ENCODE measurements around the gene WDFY2.
"Not testable (repeated sequence)": the region's sequence is repeated elsewhere in the genome, so short reads cannot be mapped to it uniquely, and the experiment has no call there.

Gene WDFY2, protein sequence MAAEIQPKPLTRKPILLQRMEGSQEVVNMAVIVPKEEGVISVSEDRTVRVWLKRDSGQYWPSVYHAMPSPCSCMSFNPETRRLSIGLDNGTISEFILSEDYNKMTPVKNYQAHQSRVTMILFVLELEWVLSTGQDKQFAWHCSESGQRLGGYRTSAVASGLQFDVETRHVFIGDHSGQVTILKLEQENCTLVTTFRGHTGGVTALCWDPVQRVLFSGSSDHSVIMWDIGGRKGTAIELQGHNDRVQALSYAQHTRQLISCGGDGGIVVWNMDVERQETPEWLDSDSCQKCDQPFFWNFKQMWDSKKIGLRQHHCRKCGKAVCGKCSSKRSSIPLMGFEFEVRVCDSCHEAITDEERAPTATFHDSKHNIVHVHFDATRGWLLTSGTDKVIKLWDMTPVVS

GRCh38 chr13:51583875-51584730, at the start of gene WDFY2:
WDFY2 (plus strand) TSS chr13:51584462; CDS start chr13:51584688, 226 bp downstream.
- DNase-seq, result peak; percentile 99 to 100 (median 100)

- DNase-seq, result no peak
Observed at GRCh38 chr13:51538591-51539179, 45.6 kb upstream of the WDFY2 start.

DNA sequence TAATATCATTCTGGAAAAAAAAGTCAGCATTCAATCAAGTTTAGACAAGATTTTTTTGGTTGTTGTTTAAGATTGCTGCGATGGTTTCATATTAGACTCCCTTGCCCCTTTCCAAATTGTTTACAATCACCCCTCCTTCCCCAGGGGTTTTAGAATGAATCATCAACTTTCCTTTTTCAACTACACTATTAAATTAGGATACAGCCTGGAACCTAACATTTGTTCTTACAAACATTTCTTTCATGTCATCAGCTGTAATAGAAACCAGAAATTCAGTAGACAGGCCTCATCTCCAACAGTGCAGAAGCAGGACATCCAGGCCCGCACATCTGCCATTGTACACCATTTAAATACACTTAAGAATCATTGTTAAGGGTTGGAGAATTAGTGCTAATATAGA, 44.4 kb upstream of the WDFY2 start:
- DNase-seq, result no peak

DNA sequence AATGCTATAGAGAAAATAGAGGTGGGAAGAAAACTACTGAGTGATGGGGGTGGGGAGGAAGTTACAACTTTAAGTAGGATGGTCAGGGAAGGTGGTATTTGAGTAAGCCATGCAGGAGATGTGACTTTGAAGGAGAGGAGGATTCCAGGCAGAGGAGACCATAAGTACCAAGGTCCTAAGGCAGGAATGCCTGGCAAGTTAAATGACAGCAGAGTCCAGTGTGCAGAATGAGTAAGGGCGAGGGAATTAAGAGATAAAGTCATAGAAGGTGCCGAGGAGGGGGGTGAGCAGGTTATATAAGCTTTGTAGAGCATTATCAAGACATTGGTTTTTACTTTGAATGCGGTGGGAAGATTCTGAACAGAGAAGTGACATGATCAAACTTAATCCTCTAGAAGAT, 43.2 kb upstream of the WDFY2 start:
- DNase-seq, result no peak

DNA sequence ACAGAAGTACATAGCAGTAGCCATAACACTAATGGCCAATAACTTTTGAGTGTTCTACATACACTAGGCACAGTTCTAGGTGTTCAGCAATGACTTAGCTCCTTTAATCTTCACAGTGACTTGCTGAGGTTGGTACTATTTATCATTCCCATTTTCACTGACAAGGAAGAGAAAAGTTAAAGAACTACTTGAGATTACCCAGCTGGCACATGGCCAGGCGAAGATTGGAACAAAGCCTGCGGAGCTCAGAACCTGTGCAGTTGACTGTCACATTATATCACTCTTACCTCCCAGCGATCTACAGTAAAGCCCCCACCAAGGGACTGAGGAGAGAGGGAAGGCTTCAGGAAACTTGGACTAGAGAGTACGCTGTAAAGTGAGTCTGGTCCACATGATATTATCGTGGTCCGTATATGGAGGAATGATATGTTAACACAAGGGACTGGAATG, 42.4 kb upstream of the WDFY2 start:
- DNase-seq, result no peak

- DNase-seq, result no peak
Observed at GRCh38 chr13:51542346-51543242, 41.7 kb upstream of the WDFY2 start.

GRCh38 chr13:51545446-51545845, 38.8 kb upstream of the WDFY2 start:
- DNase-seq, result not testable (repeated sequence)

DNA sequence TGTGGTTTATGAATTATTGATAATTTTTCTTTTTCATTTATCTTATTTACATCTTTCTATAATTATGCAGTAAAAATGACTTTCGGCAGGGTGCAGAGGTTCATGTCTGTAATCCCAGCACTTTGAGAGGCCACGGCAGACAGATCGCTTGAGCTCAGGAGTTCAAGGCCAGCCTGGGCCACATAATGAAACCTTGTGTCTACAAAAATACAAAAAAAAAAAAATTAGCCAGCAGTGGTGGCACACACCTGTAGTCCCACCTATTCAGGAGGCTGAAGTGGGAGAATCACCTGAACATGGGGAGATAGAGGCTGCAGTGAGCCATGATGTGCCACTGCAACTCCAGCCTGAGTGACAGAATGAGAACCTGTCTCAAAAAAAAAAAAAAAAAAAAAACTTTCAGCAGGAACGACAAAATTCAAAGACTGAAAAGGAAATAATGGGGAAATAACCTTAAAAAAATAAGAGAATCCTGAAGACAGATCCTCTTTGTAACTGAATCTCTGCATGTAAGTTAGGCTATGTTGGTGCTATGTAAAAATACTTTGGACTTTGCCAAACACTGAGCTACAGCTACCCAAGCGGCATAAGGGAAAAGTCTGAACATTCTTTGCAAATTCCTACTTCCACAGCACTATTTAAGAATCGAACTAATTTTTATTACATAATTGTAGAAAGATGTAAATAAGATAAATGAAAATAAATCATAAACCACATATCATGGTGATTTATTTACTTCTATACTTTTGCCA, 36.7 kb upstream of the WDFY2 start:
- DNase-seq, result no peak

DNA sequence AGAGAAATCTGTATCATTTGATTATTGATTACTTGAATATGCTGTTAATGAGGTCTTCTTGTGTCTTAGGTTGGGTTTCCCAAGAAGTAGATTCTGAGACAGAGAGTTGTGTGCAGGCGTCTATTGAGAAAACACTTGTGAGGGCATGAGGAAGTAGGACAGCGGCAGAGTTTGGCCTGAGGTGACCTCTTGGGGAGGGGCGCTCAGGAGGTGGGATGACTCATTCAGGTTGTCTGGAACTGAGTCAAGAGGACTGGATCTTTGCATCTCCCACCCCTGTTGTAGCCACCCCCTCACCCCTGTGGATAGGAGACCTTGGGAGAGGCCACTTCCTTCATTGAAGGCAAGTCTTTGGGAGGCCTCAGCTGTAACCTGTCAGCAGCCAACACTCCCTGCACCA, 35.2 kb upstream of the WDFY2 start:
- no peak for DNase-seq

DNA sequence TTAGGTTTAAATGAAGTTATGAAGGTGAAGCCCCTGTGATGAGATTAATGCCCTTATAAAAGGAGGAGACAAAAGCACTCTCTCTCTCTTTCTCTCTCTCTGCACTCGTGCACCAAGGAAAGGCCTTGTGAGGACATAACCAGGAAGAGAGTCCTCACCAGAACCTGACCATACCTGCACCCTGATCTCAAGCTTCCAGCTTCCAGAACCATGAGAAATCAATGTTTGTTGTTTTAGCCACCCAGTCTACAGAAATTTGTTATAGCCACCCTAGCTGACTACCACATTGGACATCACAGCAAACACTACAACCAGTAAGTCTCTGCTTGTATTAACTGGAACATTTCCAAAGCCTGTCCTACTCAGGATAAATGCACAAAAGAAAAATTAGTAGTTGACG, 34.7 kb upstream of the WDFY2 start:
- no peak for DNase-seq

- no peak for DNase-seq
Observed at GRCh38 chr13:51550151-51550550, 34.1 kb upstream of the WDFY2 start.

DNA sequence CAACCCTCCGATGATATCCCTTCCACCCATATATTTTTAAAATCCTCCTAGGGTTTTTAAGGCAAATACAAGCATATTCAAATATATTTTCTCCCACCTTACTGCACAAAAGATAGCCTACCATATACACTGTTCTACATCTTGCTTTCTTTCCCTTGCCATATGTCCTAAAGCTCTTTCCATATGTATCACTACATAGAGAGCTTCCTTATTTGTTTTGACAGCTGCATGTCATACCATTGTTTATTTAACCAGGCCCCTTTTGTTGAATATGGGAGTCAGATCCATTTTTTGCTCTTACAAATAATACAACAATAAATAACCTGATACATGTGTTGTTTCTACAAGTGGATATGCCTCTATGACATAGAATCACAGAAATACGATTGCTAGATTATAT, 32.8 kb upstream of the WDFY2 start:
- DNase-seq, result peak in 1 of 3 experiments; percentile 18

- no peak for DNase-seq
Observed at GRCh38 chr13:51552027-51552426, 32.2 kb upstream of the WDFY2 start.

DNA sequence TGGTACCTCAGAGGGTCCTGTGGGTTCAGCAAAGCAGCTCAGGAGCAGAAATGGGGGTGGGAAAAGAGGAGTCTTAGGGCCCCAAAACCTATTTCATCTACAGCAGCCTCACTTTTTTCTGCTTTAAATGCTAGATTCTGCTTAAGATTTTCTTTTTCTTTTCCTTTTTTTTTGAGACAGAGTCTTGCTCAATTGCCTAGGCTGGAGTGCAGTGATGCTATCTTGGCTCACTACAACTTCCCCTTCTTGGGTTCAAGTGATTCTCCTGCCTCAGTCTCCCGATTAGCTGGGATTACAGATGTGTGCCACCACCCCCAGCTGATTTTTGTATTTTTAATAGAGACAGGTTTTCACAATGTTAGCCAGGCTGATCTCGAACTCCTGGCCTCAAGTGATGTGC, 30.7 kb upstream of the WDFY2 start:
- no peak for DNase-seq

GRCh38 chr13:51556740-51557139, 27.5 kb upstream of the WDFY2 start:
- no peak for DNase-seq

- no peak for DNase-seq
Observed at GRCh38 chr13:51557438-51557837, 26.8 kb upstream of the WDFY2 start.

DNA sequence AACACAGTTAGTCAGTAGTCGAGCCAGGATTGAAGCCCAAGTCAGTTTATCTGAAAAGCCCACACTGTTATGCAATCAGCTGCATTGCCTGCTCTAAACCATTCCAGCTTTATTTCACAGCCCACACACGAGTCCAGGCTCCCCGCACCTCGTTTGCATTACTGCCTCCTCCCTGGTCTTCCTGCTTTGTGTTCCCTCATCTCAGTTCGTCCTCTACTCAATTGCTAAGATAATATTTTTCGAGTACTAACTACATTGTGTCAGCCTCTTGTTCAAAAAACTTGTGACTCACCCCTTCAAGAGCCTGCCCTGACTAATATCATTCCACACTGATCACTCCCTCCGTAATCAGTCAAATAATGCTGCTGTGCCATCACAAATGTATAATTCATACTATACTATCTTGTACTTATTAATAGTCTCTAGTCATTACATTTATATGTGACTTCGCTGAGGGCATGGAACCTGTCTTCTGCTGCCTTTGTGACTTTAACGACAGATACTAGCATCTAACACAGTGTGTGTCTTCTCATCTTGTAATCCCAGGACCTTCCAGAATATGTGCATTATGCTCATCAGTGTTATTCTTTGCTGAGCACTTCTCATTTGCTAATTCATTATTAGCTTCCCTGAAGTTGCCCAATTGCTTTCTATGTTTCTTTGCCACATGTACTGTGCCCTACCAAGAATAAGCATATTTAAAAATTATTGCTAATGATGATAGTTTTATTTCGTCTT, 26.2 kb upstream of the WDFY2 start:
- no peak for DNase-seq

GRCh38 chr13:51559946-51560735, 24.1 kb upstream of the WDFY2 start:
- no peak for DNase-seq

- DNase-seq, result no peak
Observed at GRCh38 chr13:51562011-51562671, 22.1 kb upstream of the WDFY2 start.

GRCh38 chr13:51564252-51564651, 20.0 kb upstream of the WDFY2 start:
- no peak for DNase-seq

Data from NCI-H1417 (cell line).